ENCODE measurements around the gene STARD10.

GRCh38 chr11:72775288-72776110 is 18.3 kb downstream of the STARD10 start:
- TF ChIP-seq, protein P1, sequence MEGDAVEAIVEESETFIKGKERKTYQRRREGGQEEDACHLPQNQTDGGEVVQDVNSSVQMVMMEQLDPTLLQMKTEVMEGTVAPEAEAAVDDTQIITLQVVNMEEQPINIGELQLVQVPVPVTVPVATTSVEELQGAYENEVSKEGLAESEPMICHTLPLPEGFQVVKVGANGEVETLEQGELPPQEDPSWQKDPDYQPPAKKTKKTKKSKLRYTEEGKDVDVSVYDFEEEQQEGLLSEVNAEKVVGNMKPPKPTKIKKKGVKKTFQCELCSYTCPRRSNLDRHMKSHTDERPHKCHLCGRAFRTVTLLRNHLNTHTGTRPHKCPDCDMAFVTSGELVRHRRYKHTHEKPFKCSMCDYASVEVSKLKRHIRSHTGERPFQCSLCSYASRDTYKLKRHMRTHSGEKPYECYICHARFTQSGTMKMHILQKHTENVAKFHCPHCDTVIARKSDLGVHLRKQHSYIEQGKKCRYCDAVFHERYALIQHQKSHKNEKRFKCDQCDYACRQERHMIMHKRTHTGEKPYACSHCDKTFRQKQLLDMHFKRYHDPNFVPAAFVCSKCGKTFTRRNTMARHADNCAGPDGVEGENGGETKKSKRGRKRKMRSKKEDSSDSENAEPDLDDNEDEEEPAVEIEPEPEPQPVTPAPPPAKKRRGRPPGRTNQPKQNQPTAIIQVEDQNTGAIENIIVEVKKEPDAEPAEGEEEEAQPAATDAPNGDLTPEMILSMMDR (IDR thresholded peaks at IDR 0.05 in 4 of 5, conservative IDR thresholded peaks at IDR 0.05 in 1 of 5) = no peak
- TF ChIP-seq POLR2A (IDR thresholded peaks at IDR 0.05) = no peak

Data from gastrocnemius medialis (tissue), 4 donors.